Cardiac fibroblast (primary cell): Measurements from ENCODE around the gene DENND2A.

Experiments used
- DNase-seq, 2 donors: peaks; one replicate each; pipeline versions ENCODE4 v3.0.0 to v3.0.0-alpha.2; 2010; ENCODE audit warnings: low read depth in 2 of 2
- H3K4me3 ChIP-seq, 2 donors: replicated peaks in 1 of 2; 1 replicate in 1 of 2; 2 replicates in 1 of 2; pipeline ENCODE4 v1.5.1; 2011; ENCODE audit warnings: low read depth in 2 of 2, low read length in 2 of 2, mild to moderate bottlenecking in 2 of 2, moderate library complexity in 1 of 2
- TF ChIP-seq, protein P1 (sequence below): IDR thresholded peaks from one replicate; pipeline ENCODE4 v1.5.1; 2011; ENCODE audit warnings: low read depth, mild to moderate bottlenecking, low read length, inconsistent platforms

Gene DENND2A

DNA sequence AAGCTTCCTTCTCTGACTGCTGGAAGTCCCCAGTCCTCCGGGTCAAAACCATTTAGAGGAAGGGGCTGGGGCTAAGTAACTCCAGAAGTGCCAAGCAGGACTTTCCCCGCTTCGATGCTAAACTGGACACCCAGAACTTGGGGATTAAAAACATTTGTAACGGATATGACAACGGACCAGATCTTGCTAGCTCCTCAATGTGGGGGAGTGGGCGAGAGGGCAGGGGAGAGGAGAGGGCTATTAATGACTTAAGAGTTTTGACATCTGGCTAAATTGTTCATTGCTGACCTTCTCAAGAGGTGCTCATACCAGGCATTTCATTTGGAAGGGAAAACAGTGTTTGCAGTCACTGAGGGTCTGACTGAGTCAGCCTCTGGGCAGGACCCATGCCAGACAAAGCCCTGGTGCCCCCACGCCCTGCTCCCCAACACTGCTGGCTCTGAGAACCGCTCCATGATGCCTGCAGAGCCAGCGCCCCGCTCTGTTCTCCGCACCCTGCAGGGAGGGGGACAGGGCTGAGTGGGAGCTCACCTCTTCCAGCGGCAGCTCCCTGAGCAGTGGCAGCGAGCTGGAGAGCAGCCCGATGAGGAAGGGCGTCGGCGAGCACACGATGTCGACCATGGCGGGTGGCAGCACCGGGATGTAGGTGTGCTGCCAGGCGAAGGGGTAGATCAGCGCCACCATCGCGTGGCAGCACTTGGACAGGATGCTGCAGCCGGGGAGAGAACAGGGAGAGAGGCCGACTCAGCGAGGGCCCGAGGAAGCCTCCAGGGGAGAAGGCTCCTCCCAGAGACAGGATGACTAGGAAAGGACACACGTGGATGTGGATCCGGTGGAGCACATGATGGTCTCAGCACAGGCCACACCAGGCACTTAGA, 113.6 kb downstream of the DENND2A start:
- H3K4me3 ChIP-seq: no peak overlapping the region
- TF ChIP-seq, protein P1, sequence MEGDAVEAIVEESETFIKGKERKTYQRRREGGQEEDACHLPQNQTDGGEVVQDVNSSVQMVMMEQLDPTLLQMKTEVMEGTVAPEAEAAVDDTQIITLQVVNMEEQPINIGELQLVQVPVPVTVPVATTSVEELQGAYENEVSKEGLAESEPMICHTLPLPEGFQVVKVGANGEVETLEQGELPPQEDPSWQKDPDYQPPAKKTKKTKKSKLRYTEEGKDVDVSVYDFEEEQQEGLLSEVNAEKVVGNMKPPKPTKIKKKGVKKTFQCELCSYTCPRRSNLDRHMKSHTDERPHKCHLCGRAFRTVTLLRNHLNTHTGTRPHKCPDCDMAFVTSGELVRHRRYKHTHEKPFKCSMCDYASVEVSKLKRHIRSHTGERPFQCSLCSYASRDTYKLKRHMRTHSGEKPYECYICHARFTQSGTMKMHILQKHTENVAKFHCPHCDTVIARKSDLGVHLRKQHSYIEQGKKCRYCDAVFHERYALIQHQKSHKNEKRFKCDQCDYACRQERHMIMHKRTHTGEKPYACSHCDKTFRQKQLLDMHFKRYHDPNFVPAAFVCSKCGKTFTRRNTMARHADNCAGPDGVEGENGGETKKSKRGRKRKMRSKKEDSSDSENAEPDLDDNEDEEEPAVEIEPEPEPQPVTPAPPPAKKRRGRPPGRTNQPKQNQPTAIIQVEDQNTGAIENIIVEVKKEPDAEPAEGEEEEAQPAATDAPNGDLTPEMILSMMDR: no peak
- no peak for DNase-seq

DNA sequence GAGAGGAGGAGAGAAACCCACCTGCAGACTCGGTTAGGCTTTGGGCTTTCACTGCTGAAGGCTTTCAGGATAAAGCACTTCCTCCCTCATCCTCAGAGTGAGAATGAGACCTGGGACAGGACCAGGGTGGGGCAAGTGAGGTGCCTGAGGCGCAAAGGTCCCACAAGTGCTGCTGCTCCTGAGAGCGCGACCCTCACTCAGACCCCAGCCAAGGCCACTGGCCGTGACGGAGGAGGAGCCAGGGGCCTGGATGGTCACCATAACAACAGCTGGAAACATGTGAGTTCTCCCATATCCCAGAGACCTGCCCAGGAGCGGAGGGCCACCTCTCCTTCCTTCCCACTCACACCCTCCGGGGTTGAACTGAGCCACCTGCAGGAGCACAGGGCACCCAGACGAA, 114.4 kb downstream of the DENND2A start:
- DNase-seq: no peak
- TF ChIP-seq, protein P1: no peak
- H3K4me3 ChIP-seq: no peak overlapping the region

DNA sequence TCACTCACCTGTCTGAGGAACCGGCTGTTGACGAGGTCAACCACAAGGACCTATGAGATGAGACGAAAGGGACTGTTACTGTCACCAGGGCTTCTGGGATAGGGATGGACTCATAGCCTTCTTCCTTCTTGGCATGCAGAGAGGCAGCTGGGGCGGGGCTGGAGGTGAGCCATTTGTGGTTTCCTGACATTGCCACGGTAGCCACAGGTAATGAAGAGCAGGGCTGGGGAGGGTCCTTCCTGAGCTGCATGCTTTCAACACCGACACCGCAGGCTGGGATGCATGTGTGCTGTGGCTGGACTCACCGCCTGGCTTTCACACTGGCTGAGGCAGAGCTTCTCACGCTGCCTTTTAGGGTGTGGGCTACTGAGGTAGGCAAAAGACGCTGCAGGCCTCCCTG, 114.9 kb downstream of the DENND2A start:
- no peak overlapping the region for H3K4me3 ChIP-seq
- DNase-seq: peak in 1 of 2 donors; percentile 33
- TF ChIP-seq, protein P1: no peak

DNA sequence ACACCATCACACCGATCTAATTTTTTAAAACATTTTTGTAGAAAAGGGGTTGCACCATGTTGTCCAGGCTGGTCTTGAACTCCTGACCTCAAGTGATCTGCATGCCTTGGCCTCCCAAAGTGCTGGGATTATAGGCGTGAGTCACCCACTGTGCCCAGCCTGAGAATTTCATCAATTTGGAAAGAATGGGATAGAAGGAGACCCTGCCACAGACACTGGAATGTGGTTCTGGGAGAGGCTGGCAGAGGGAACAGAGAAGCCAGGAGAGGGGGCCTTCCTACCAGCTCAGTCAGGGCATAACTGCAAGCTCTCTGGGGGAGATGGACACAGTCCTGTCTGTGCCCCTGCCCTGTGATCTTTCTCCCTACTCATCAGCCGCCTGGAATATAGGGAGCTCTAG, 119.2 kb downstream of the DENND2A start:
- TF ChIP-seq, protein P1: no peak
- DNase-seq: no peak
- H3K4me3 ChIP-seq: no peak overlapping the region

DNA sequence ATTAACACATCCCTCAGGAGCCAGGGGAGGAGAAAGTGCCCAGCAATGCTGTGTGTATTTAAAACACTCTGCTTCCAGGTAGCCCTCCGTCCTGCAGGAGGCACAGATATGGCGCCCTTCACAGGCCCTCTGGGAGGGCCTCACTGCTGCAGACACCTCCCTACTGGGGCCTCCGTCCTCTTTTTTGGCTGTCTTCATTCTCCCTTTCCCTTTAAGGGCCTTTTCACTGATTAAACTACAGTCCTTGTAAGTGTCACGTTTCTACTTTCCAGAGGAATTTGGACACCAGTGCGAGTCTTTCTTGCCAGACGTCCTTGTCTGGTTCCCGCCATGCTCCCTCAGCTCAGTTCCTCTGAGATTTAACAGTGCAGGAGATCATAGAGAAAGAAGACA, 121.6 kb downstream of the DENND2A start:
- TF ChIP-seq, protein P1: no peak

DNA sequence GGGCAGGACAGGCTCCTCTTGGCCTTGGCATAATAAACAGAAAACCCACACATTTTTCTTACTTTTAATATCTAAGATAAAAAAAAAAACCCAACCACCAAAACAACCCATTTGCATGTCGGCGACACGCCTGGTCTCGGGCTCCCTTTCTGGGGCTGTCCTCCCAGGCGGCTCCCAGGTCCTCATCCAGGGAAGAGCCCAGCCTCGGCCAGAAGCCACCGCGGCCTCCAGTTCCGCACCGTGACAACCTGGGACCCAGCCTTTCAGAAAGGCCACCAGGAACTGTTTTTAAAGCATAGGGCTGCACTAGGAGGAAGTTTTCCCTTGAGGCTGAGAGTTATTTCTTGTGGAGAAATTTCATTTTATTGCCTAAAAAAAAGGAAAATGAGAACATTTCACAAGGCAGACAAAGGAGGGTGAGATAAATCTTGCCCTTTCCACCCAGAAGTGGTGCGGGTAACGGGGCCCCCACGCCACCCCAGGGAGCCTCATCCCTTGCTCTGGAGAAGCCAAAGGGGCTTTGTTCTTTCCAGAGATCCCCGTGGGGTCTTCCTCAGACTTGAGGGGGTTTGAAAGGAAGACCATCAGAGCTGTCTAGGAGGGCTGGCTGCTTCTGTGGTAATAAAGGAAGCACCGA, 122.1 kb downstream of the DENND2A start:
- DNase-seq: no peak
- no peak overlapping the region for H3K4me3 ChIP-seq
- TF ChIP-seq, protein P1: no peak

More for the DNA sequence above, 121.6 kb downstream of the DENND2A start:
- DNase-seq: peak in 1 of 2 donors; percentile 23
- no peak overlapping the region for H3K4me3 ChIP-seq
